Measurements from ENCODE around the gene VAV2.

VAV2 gene

DNA sequence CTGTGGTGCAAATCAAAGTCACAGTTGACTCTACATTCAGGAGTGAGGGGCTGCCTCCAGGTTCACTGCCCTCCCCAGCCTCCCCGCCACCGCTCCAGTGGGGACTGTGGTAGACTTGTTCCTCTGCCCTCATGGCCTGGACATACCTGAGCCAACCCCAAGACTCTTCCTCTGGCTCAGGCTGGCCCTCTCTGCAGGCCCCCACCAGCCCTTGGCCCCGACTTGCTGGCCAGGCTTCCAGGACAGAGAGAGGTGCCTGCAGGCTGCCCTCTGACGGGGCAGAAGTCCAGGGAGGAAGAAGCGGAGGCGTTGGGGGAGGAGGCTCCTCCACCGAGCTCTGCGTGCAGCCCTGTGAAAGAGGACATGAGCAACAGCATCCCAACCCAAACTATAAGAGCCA, 251.2 kb downstream of the VAV2 start:
- DNase-seq (ENCODE audit: low read depth): no peak

DNA sequence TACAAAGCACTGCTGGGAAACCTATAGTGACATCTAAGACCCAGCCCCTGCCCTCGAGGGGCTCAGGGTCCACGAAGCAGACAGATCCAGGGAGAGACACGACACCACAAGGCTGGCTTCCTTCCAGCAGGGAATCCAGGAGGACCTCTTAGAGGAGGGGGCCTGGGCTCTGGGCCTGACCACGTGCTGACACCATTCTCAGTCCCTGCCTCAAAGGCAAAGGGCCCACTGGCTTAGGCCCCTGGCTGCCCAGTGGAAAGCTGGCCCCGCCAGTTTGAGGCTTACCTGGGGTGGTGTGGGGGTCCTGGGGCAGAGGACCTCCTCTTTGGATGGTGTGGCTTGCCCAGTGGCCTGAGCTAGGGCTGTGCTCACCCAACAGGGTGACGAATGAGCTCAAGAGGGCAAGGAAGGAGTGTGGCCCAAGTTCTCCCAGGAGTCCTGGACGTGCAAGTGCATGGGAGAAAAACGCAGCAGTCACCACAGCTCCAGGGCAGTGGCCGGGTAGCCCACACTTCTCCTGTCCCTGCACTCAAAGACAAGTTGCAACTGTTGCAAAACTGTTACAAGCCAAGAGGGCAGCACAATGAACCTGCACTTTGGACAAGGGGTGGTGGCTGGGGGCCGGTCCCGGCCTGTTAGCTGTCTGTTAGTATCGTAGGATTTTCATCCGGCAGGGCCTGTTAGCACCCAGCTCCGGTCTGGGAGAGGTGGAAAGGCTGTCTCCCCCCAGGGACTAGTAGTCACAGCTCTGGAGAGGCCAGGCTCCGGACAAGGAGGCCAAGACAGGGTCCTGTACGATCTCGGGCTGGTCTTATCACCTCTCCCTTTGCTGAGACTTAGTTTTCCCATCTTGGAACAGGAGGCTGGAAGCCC, 252.5 kb downstream of the VAV2 start:
- no peak overlapping the region for H3K4me3 ChIP-seq (ENCODE audit: low read depth, low read length)
- TF ChIP-seq, protein P1, sequence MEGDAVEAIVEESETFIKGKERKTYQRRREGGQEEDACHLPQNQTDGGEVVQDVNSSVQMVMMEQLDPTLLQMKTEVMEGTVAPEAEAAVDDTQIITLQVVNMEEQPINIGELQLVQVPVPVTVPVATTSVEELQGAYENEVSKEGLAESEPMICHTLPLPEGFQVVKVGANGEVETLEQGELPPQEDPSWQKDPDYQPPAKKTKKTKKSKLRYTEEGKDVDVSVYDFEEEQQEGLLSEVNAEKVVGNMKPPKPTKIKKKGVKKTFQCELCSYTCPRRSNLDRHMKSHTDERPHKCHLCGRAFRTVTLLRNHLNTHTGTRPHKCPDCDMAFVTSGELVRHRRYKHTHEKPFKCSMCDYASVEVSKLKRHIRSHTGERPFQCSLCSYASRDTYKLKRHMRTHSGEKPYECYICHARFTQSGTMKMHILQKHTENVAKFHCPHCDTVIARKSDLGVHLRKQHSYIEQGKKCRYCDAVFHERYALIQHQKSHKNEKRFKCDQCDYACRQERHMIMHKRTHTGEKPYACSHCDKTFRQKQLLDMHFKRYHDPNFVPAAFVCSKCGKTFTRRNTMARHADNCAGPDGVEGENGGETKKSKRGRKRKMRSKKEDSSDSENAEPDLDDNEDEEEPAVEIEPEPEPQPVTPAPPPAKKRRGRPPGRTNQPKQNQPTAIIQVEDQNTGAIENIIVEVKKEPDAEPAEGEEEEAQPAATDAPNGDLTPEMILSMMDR (IDR thresholded peaks at IDR 0.05; ENCODE audit: insufficient read depth, low read depth, low read length, missing control alignments): no peak
- no peak for DNase-seq (ENCODE audit: low read depth)

More for the DNA sequence above, 251.2 kb downstream of the VAV2 start:
- TF ChIP-seq, protein P1 (IDR thresholded peaks at IDR 0.05; ENCODE audit: insufficient read depth, low read depth, low read length, missing control alignments): no peak
- no peak overlapping the region for H3K4me3 ChIP-seq (ENCODE audit: low read depth, low read length)

DNA sequence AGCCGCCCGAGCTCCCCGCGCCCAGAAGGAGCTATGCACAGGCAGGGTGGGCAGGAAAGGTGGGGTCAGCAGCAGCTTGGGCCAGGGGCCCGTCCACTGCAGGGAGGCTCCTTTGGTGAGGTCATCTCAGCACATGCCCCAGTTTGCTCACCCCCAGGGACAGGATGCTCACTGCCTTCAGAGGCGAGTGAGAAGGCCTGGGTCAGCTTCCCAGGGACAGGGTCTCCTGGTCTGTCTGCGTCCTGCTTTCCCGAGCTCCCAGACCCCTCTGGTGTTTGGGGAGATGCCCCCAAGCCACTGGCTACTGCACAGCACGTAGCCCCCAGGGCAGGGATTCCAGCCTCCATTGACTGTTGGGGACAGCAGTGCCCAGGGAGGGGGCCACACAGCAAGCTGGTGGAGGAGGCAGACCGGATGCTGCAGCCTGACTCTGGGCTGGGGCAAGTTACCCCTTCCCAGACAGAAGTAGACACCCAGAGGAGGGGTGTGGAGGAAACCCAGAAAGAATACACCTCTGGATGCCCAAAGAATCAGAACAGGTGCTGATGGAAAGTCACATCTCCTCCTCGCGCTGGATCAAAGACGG, 253.4 kb downstream of the VAV2 start:
- no peak overlapping the region for H3K4me3 ChIP-seq (ENCODE audit: low read depth, low read length)
- DNase-seq (ENCODE audit: low read depth): no peak
- TF ChIP-seq, protein P1 (IDR thresholded peaks at IDR 0.05; ENCODE audit: insufficient read depth, low read depth, low read length, missing control alignments): no peak

DNA sequence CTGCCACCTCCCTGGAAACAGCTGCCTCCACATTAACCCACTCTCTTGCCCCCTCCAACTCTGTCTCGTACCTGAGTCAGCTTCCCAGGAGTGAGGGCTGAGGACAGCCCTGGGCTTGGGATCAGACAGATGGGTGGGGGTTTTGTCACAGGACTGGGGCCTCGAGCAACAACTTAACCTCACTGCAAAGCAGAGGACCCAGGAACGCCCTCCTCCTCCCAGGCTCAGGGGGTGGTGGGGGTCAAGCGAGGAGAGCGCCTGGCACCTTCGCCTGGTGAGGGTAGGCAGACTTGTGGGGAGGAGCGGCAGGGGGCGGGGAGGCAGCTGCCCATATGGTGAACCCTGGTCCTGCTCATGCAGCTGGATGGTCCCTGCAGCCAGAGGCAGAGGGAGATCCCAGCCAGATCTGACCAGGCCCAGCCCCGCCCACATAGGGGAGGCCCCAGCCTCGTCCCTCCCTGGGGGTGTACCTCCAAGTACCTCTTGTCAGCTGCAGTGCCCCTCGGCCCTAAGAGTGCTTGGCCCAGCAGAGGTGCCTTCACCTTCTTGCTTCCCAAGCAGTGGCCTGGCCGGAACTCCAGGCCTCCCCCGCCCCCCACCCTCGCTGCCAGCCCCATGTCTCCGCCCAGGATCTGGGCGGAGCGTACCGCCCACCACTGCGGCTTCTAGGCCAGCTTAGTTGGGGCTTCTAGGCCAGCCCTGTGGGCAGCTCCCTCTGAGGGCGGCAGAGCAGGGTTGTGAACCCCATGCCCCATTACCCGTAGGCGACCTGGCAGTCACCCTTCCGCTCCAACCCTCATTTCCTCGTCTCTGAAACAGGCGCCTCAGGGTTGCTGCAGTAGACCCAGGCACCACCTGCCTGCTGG, 254.1 kb downstream of the VAV2 start, which contains the start of gene SARDH:
TSS of gene SARDH (minus strand) at position 579 of the 866 bp plus-strand sequence. CDS start 4,179 bp downstream, outside the sequence.
- H3K4me3 ChIP-seq (ENCODE audit: low read depth, low read length): peak within 1 kb of the TSS; percentile 15; the same call in 1 of the 2 replicates
- TF ChIP-seq, protein P1 (IDR thresholded peaks at IDR 0.05; ENCODE audit: insufficient read depth, low read depth, low read length, missing control alignments): no peak
- peak; percentile 29 for DNase-seq (ENCODE audit: low read depth)

DNA sequence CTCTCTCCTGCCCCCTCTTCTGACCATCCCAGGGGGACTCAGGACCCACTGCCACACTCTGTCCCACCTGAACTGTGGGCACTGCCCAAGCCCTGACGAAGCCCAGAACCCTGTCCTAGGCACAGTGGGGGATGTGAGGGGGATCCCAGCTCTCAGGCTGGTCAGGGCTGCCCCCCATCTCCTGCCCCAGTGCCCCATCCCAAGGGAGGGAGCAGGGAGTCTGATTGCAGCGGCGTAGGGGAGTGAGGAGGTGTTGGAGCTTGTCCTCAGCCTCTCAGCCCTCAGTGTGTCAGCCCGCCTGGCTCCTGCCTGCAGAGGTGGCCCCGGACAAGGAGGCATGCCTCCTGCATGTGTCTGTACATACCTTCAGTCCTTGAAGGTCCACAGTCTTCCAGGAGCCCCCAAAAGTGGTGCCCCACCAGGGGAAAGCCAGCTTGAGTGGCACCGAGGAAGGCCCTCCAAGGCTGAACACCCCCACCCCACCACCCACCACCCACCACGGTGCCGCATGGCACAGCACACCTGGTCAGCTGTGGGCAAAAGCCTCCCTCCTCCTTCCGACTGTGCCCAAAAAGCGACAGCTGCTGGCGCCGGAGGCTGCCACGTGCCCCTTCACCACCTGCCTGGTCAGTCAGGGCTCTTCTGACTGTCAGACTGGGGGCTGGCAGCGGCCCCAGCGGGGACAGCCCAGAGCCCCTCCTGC, 254.9 kb downstream of the VAV2 start:
- no peak overlapping the region for H3K4me3 ChIP-seq (ENCODE audit: low read depth, low read length)
- DNase-seq (ENCODE audit: low read depth): no peak
- TF ChIP-seq, protein P1 (IDR thresholded peaks at IDR 0.05; ENCODE audit: insufficient read depth, low read depth, low read length, missing control alignments): no peak

DNA sequence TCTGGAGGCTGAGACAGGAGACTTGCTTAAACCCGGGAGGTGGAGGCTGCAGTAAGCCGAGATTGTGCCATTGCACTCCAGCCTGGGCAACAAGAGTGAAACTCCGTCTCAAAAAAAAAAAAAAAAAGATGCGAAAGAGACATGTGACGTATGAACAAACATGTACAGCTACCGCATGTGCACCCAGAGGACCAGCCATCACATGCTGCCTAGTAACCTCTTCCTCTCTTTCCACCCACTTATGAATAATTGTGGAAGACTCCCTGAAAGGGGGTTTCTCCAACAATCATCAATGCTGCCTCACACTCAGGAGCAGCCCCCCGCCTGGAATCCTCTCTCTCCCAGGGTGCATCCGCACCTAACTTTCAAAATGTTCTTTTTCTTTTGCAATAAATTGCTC, 256.2 kb downstream of the VAV2 start:
- H3K4me3 ChIP-seq (ENCODE audit: low read depth, low read length): no peak overlapping the region
- TF ChIP-seq, protein P1 (IDR thresholded peaks at IDR 0.05; ENCODE audit: insufficient read depth, low read depth, low read length, missing control alignments): no peak
- DNase-seq (ENCODE audit: low read depth): no peak
